GM19397 (cell line): Measurements from ENCODE around the gene GAP43.

Experiments used
- ATAC-seq: cut with Tn5 transposase; IDR thresholded peaks from one replicate; pipeline ENCODE4 v1.9.1; 2021; ENCODE audit warnings: mild to moderate bottlenecking, moderate library complexity; ENCODE audit not compliant: unreplicated experiment

GAP43 gene

GRCh38 chr3:115623044-115623868 is at the start of gene GAP43:
GAP43 (plus strand) TSS chr3:115623510; CDS start chr3:115623690, 180 bp downstream.
- no peak for ATAC-seq

- ATAC-seq: no peak
Measured at GRCh38 chr3:115576325-115576875, 46.9 kb upstream of the GAP43 start.

GRCh38 chr3:115577000-115577399 is 46.3 kb upstream of the GAP43 start:
- ATAC-seq: no peak

GRCh38 chr3:115578331-115578730 is 45.0 kb upstream of the GAP43 start:
- no peak for ATAC-seq

- ATAC-seq: no peak
Measured at GRCh38 chr3:115580566-115580965, 42.7 kb upstream of the GAP43 start.

GRCh38 chr3:115581362-115582135 is 41.8 kb upstream of the GAP43 start:
- ATAC-seq: no peak

- ATAC-seq: no peak
Measured at GRCh38 chr3:115588201-115589115, 34.9 kb upstream of the GAP43 start.

- no peak for ATAC-seq
Measured at GRCh38 chr3:115590873-115591272, 32.4 kb upstream of the GAP43 start.

- no peak for ATAC-seq
Measured at GRCh38 chr3:115595611-115596275, 27.6 kb upstream of the GAP43 start.

- no peak for ATAC-seq
Measured at GRCh38 chr3:115598216-115598615, 25.1 kb upstream of the GAP43 start.

GRCh38 chr3:115602194-115602593 is 21.1 kb upstream of the GAP43 start:
- ATAC-seq: no peak

GRCh38 chr3:115611630-115612029 is 11.7 kb upstream of the GAP43 start:
- no peak for ATAC-seq

- no peak for ATAC-seq
Measured at GRCh38 chr3:115615001-115615814, 8.1 kb upstream of the GAP43 start.

GRCh38 chr3:115616461-115616860 is 6.8 kb upstream of the GAP43 start:
- ATAC-seq: no peak

GRCh38 chr3:115617591-115617990 is 5.7 kb upstream of the GAP43 start:
- ATAC-seq: no peak

- no peak for ATAC-seq
Measured at GRCh38 chr3:115624029-115624741, 875 bp downstream of the GAP43 start.

GRCh38 chr3:115624901-115625300 is 1.6 kb downstream of the GAP43 start:
- ATAC-seq: no peak

GRCh38 chr3:115626006-115626409 is 2.7 kb downstream of the GAP43 start:
- no peak for ATAC-seq

GRCh38 chr3:115626721-115627120 is 3.4 kb downstream of the GAP43 start:
- no peak for ATAC-seq
